ENCODE data around the gene PUDP.
"Not testable (repeated sequence)": the region's sequence is repeated elsewhere in the genome, so short reads cannot be mapped to it uniquely, and the experiment has no call there.

DNA sequence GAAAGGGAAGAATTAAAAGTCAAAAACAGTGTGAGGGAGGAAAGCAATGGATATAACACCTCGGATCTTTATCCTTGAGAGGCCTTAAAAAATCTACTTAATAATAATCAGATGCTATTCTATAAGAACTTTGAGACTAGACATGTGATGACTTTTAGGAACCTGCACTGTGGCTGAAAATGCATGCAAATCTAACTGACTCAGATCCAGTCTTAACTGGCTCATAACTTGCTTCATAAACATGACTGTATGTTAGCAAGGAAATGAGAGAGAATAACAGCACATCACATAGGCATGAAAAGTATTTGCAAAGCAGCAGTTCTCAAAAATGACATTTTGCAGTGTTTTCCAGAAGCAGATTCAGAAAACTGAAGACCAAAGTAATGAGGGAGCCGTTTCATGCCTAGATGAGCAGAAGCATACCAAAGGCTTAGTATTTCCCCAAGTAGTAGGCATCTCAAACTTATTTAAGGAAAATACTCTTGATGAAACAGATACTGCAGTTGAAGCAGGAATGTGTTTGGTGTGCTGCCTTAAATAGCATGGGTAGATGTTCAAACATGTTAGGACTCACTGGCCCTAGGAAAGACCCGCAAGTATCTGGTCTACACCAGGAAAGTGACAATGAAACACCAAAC is 104.0 kb downstream of the PUDP start:
- TF ChIP-seq, protein P1, sequence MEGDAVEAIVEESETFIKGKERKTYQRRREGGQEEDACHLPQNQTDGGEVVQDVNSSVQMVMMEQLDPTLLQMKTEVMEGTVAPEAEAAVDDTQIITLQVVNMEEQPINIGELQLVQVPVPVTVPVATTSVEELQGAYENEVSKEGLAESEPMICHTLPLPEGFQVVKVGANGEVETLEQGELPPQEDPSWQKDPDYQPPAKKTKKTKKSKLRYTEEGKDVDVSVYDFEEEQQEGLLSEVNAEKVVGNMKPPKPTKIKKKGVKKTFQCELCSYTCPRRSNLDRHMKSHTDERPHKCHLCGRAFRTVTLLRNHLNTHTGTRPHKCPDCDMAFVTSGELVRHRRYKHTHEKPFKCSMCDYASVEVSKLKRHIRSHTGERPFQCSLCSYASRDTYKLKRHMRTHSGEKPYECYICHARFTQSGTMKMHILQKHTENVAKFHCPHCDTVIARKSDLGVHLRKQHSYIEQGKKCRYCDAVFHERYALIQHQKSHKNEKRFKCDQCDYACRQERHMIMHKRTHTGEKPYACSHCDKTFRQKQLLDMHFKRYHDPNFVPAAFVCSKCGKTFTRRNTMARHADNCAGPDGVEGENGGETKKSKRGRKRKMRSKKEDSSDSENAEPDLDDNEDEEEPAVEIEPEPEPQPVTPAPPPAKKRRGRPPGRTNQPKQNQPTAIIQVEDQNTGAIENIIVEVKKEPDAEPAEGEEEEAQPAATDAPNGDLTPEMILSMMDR (IDR thresholded peaks at IDR 0.05; ENCODE audit: poor library complexity) = not testable (repeated sequence)
- TF ChIP-seq EZH2 (IDR thresholded peaks at IDR 0.05; ENCODE audit: borderline replicate concordance) = not testable (repeated sequence)
